Stimulated activated CD4-positive, alpha-beta T cell treated with anti-CD3 and anti-CD28 coated beads, Interleukin-4, amount 100 ng/mL, for 4 hours (primary cell): ENCODE results near the gene YKT6.

Experiments
- DNase-seq, 2 experiments: peaks; one replicate each; pipeline ENCODE4 v3.0.0-alpha.2; 2020

YKT6 gene

DNA sequence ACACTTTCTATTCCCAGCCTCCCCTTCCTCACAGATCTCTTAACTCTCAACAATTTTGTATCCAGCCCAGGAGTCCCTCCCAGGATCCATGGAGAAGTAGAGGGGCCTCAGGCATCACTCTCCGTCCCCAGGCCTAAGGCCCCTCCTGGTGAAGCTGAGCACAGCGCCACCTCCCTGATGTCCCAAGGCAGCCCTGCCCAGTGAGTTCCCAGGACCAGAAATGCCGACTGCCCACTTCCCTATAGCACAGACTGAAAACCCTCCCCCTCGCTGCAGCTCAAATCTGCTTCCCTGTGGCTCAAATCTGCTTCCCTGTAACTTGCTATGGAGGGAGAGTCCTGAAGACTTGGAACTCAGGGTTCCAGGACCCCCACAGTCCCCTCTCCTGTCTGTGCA, 35.6 kb downstream of the YKT6 start:
- no peak for DNase-seq

DNA sequence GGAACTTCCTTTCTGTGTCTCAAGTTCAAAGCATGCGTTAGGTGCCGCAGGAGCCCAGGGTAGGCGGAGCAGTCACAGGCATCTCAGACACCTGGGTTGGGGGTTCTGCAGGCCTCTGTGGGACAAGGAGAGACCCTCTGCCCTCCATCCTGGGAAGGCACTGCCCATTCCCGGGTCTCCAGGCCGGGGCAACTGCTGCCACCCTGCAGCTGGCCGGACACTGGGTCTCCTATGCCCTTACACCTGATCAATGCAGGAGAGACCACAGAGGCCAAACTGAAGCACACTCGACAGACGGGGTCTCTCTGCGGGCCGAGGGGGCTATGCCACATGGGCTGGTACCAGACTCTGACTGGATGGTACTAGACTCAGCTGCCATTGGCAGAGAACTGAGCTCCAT, 36.9 kb downstream of the YKT6 start:
- no peak for DNase-seq

DNA sequence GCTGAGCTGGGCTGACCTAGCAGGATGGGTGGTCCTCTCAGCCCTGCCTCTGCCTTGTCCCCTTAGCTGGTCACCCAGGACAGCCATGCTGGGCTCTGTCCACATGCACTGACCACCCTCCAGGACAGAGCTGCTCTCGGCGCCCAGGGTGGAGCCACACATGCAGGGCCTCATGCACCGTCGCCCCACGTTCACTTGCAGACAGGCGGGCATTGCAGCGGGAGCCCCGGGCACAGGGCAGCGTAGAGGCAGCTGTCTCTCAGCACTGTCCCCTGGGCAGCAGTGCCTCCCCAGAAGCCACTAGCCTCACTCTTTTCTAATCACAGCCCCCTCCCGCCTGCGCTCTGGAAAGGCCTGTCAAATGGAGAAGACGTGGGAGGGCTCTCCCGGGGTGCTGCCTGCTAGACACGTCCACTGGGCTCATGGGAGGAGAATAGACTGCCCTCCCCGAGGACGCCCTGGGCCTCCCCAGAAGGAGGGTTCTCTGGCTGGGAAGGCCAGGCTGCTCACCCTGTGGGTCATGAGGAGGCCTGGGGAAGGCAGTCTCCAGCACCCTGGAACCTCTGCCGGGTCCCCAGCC, 37.4 kb downstream of the YKT6 start:
- no peak for DNase-seq

DNA sequence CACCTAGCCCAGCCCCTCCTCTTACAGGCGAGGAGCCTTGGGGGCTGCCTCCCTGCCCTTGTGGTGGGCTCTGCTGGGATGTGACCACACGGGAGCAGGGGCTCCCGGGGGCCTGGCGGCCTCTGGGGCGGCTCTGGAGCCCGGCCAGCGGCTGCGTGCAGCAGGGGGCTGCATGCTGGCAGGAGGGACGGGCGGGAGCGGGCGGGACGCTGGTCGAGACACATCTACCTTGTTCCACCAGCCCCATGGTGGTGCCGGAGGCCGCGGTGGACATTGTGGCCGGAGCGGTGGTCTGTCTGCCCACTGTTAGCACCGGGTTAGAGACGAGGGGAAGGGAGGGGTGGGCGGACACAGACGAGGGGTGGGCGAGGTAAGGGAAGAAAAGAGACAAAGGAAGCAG, 38.6 kb downstream of the YKT6 start:
- DNase-seq: no peak

DNA sequence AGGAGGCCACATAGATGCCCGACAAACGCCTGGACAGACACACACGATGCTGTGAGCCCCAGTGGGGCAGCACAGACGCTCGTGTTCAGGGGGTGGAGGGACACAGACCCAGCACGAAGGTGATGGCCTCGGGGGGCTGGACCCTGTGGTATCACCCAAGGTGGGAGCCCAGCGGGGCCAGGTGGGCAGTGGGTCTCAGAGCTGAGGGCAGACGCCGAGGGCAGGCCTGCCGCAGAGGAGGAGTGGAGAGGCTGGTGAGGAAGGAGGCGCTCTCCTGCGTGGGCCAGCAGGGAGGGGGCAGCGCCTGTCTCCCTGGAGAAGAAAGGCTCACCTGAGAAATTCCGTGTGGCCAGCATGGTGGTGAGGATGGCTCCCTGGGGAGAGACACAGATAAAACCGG, 39.6 kb downstream of the YKT6 start:
- DNase-seq: no peak

DNA sequence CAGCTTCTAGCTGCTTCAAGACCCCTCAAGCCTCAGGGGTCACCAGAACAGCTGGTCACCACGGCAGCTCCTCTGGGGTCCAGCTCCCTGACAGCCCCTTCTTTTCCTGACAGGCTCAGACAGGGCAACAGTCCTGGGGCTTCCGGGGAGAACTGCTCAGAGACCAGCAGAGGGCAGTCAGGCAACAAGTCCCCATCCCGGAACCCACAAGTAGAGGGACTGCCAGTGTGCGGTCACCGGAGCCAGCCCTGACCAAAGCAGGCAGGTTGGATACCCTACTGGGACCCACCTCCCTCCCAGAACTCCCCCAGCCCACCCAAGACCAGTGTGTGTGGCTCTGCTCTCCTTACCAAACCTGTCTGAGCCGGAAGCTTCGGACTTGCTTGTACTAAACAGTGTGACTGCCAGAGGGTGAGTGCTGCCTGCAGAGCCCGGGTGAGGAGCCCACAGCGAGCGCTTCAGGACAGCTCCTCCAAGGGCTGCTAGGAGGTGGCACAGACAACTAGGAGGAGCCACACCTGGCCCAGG, 40.3 kb downstream of the YKT6 start:
- DNase-seq: peak; percentile 53 to 54

DNA sequence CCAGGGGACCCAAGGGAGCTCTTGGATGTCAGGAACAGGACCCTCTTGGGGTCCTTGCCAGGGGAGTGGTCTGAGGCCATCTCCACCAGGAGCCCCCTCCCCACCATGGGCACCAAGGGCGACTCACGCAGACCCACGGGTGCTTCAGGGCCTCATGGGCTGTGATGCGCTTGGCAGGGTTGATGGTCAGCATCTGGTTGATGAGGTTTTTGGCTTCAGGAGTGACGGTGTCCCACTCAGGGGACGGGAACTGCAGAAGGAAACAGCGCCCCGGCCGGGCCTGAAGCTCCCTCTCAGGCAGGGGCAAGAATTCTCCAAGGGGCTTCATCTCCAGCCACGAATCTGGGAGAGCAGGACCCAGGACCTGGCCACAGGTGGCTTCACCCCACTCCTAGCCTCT, 41.3 kb downstream of the YKT6 start:
- no peak for DNase-seq

DNA sequence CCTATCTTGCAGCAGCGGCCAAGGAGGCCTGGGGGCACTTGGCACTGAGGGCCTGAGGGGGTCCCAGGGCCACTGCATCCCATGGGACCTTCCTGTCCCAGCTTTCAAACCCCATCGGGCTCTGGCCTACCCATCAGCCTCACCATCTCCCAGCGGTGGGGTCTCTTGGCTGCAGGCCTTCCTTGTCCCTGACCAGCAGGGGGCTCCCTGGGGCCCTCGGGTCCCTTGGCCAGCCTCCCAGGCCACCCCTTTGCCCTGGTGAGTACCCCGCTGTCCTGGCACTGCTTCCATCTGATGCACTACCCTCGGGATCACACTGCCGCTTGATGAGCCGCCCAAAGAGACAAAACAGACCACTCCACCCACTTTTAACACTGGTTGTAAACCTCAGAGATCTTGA, 43.5 kb downstream of the YKT6 start:
- DNase-seq: peak in 1 of 2 experiments; percentile 43

DNA sequence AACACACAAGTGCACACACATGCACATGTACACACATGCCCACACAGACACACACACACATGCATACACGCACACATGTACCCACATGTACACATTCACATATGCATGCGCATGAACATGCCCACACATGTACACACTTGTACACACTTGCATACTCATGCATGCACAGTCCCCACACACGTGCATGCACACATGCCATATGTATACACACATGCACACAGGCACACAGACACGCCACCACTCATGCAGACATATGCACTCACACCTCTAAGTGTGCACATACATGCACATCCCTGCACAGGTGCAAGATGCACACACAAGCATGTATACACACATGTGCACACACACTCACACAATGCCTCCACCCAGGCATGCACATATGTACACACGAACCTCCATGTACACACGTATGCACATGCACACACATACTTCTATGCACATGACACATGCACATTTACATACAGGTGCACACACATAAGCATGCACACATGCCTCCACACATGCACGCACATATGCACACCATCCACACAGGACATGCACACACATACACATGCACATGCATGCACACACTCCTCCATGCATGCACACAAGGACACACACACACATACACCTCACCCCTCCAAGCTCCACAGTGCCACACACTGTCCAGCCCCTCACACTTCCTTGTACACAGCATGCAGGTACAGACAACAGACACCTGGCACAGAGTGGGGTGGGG, 45.8 kb downstream of the YKT6 start:
- DNase-seq: no peak

DNA sequence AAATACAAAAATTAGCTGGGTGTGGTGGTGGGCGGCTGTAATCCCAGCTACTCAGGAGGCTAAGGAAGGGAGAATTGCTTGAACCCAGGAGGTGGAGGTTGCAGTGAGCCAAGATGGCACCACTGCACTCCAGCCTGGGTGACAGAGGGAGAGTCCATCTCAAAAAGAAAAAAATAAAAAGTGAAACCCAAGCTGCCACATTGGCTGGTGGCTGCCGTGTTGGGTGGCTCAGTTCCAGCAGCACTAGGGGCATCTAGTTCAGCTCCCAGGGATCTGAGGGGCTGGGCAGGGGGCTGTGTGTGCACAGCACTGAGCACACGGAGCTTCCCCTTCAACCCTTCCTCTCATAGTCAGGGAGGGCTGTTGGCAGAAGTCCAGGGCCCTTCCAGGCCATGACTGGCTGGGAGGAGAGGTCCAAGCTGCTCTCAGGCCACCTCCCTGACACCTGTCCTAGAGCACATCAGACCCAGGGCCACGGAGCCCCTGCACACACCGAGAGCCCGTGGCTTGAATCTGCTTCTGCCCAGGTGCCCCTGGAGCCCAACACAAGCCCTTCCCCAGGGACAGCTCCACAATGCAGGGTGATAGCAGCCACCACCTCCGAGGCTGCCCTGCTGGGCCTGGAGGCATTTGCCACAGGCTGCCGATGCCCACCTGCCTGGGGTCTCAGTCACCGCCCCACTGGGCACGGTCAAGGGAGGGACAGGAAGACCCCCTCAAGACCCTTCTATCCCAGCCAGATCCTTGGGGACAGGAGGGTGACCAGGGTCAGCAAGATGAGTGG, 47.3 kb downstream of the YKT6 start:
- DNase-seq: no peak

DNA sequence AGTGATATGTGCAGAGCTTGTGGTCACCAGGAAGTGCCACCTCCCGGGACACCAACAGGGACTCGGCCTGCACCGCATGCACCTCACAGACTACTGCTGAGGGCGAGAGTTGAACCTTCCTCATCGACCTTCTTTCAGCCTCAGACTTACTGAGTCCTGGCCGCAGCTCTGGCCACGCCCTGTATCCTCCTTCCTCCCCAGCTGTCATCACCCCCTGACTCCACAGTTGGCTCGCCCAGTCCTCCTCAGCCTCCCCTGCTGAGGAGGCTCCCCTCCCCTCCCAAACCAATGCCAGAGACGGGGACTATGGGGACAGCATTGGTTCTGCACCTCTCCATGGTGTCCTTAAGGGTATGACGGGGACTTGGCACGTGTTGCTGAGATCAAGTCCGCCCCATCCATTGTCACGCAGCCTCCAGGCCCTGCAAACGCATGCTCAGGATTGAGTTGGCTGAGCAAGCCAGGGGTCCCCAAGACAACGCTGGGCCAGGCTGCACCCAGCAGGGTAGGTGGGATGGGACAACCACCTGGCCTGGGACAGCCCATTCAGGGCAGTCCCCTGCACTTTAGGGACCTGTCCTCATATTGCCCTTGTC, 49.0 kb downstream of the YKT6 start:
- no peak for DNase-seq

DNA sequence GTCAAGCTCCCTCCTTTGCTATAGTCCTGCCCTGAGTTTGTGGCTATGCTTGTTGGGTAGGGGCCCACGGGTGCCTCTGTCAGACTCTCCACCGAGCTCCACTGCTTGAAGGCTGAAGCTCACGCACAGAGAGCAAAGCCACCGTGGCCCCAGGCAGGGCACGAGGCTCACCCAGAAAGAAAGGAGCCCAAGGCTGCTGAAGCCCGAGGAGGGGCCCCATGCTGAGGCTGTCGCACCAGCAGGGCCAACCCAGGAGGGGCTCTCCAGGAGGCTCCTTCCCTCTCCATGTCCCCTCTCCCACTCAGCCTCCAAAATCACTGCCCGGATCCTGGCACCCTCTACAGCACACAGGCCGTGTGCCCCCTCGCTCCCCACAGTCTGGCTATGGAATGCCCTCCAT, 50.5 kb downstream of the YKT6 start:
- DNase-seq: no peak

DNA sequence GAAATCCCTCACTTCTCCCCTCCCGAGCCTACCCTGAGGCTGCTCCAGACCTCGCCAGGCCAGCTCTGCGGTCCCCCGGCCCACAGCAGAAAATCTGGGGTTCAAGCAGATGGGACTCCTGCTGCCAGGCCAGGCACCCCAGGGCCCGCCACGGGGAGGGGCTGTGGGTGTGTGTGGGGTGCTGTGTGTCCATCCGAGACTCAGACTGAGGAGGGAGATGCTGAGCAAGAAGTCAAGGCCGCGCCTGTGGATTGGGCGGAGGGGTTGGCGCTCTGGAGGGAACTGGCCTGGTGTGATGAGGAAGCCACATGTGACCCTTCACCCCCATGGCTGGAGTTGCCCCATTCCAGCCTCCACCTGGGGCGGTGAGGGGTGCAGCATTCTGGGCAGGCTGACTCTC, 51.1 kb downstream of the YKT6 start:
- DNase-seq: no peak

DNA sequence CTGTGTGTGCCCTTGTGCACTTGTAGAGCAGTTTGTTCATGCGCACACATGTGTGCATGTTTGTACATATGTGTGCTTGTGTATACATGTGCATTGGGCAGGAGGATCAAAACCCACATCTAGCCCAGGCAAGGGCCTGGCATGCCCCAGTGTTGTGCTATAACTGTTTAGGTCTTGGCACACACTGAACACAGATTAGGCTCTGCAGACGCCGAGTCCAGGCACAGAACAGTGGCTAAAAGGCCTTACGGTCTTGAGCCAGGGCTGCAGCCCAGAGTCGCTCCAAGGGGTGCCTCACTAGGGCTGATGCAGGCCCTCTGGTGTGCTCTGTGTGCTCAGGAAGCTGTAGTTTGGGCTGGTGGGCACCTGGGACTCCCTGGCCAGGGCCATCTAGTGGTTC, 55.7 kb downstream of the YKT6 start:
- no peak for DNase-seq

DNA sequence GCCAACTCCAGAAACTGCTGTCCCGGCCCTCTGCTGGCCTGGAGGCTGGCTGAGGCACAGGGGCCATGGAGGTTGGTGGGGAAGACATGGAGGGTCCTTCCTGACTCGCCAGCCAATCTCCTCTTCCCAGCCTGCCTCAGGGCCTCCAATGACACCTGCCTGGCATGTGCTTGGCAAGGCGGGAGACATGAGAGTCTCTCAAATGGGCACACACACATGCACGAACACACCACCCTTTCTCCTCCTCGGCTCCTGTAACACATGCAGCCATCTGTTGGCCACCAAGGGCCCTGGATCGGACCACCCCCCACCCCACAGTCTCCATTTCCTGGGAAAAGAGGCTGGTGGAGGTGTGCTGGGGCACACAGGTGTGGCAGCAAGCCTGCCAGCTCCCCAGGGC, 56.4 kb downstream of the YKT6 start:
- no peak for DNase-seq

DNA sequence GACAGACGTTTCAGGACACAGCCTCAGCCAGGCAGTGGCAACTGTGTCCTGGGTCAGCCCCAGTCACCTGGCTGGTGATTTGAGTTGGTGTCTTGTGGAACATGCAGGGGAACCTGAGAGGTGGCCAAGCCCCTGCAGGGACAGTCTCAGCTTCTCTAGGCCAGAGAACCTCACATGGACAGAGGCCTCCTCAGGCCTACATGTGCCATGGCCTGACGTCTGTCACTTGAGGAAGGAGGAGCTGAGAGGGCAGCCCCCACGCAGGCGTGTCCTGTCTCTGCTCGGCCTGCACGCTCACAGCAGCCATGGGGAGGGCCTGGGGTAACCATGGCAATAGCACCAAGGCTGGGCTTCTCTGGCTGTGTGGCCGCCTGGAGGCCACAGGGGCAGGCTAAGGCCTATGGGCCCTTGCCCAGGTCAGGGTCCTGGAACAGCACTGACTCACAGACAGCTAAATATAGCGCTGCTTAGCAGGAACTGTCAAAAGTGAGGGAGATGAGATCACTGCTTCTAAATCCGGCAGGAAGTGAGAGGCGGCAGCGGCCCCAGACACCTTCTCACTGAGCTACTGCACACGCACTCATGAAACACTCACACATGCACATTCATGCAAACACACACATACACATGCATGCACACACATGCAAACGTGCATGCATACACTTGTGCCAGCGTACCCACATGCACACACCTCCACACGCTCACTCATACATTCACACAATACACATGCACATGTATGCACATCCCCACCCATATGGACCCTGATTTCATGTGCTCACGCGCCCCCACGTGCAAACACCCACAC, 57.0 kb downstream of the YKT6 start:
- DNase-seq: peak; percentile 61 to 82

DNA sequence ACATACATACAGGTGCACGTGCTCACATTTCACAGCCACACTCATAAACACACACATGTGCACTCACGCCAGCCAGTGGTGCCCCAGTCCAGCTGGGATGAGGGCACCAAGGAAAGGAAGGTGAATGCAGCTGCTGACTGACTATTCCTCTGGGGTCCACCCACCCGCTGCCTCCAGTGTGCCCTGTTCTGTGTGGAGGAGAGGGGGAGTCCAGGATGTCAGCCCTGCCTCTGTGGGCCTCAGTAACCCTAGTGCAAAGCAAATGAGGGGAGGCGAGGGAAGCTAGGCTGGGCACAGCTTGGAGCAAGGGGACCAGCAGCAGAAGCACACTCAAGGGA, 57.6 kb downstream of the YKT6 start:
- DNase-seq: peak in 1 of 2 experiments; percentile 19

DNA sequence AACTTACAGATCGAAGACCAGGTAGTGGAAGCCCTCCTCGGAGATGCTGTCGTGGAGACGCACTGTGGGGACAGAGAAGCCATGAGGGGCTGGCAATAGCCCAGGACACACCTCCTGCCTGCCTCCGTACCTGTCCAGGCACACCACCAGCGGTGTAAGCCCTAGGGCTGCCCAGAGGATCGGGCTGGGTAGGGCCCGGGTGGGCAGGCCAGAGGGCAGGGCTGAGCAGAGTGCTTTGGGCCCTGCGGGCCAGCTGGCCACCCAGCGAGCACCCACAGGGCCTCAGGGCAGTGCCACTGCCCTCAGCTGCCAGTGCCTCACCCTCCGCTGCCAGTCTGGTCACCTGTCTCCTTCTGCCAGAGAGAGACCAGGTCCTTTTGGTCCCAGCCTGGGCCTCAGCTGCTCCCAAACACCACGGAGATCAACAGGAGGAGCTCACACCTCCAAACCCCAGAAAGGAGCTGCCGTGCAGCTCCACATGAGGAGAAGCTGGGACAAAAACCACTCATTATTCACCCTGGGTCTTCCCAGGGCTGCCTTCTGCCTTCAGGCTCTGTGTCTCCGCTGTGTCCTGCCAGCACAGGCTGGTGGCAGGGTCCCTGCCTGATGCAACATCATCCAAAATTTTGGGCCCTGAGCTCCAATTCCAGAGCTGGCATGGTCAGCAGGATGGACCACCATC, 58.2 kb downstream of the YKT6 start:
- no peak for DNase-seq

DNA sequence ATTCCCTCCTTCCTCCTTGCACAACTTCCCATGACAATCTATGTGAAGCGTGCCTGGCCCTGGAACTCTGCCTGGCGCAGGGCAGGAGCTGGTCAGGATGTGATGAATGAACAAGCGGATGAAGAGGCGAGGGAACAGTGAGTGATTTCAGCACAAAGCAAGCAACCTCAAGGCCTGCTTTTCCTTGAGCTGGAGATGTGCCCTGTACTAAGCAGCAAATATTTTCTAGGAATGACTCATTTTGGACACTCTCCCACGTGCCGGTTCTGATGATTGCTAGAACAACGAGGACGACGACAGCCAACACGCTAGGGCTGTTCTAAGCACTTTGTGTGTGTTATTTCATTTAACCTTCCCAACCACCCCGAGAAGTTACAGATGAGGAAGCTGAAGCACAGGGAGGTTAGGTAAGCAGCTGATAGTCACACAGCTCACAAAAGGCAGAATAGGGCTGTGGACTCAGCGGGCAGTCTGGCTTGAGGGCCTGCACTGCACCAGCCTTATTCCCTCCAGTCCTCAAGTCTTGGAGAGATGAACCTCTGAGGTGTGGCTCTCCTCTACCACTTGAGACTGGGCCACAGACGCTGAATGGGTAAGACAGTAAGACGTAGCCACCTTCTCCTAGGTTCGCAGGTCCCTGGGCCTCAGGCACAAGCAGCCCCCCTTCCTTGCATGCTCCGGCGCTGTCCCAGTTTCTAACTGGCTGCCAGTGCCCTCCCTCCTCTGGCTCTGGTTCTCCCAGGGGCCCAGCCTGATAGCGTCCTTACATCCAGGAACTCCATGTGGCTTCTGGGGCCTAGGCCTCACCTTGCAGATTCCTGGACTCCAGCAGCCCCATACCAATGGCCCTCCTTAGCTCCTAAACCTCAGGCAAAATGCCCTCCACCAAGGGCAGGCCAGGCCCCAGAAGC, 59.0 kb downstream of the YKT6 start:
- no peak for DNase-seq

DNA sequence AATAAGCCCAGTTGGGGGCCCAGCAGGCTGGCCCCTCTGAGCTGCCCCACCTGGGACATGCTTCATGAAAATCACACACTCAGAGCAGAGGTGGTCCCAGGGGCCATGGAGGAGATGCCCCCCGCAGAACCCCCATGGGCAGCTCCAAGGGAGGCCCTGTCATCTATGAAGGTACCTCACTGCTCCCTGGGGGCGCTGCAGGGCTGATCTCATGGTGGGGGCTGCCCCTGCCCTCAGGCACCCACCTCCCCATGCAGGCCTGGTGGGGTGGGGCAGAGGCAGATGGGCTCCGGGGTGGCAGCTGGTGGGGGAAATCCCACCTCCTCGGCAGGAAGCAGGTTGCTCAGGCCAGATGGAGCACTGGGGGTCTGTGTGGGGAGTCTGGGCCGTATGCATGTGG, 60.5 kb downstream of the YKT6 start:
- DNase-seq: no peak

DNA sequence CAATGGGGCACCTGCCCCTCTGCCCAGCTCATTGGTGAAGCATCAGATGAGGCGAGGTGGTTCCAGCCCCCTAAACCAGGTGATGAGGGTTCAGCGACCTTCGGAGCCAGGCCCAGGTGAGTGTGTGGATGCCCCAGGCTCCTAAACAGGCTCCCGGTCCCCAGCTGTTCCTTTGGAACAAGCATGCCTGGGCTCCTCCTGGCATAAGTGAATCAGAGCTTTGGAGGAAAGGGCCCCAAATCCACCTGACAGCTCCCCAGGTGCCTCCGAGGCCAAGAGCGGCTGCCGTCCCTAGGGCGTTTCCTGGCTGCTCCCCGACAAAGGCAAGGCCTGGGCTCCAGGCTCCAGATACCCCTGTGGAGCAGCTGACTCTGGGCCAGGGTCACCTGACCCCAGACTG, 61.3 kb downstream of the YKT6 start:
- no peak for DNase-seq
